SU-DHL-6 (cell line): ENCODE data around the gene FEN1.
A peak's percentile ranks its signal among the peaks of the same experiment; 100 is the strongest.

Experiments used
- H2AFZ ChIP-seq: fragments of 200-600 bp; sonication (generic); 2 replicates; pipeline ENCODE4 v1.6.1; 2014; ENCODE audit warnings: low read depth, mild to moderate bottlenecking, moderate library complexity, mixed read lengths, antibody characterized with exemption, low read length; ENCODE audit not compliant: severe bottlenecking
- H3F3A ChIP-seq: fragments of 200-600 bp; shearing (Covaris generic); 2 replicates; pipeline ENCODE4 v1.6.0; 2016; ENCODE audit warnings: antibody characterized with exemption, mild to moderate bottlenecking; ENCODE audit not compliant: insufficient read depth
- H3K27ac ChIP-seq: fragments of 200-600 bp; sonication (generic); 2 replicates; pipeline ENCODE4 v1.5.1; 2016; ENCODE audit warnings: low read depth, mild to moderate bottlenecking, low read length, moderate library complexity, mixed read lengths
- H3K27me3 ChIP-seq: fragments of 200-600 bp; sonication (generic), shearing (Covaris generic); 2 replicates; pipeline ENCODE4 v1.6.0; 2014; ENCODE audit warnings: mild to moderate bottlenecking, low read length
- H3K36me3 ChIP-seq: fragments of 200-600 bp; sonication (generic); 2 replicates; pipeline ENCODE4 v1.6.1; 2014; ENCODE audit warnings: mild to moderate bottlenecking, low read length, mixed read lengths
- H3K4me2 ChIP-seq: fragments of 300-600, 200-600 bp; shearing (Covaris generic), sonication (generic); 2 replicates; pipeline ENCODE4 v1.6.0; 2014; ENCODE audit warnings: low read length, low read depth, mild to moderate bottlenecking; ENCODE audit not compliant: poor library complexity, severe bottlenecking
- H3K4me3 ChIP-seq: fragments of 200-600 bp; sonication (generic); 2 replicates; pipeline ENCODE4 v1.5.1; 2014; ENCODE audit warnings: antibody characterized with exemption, low read length, mild to moderate bottlenecking, mixed read lengths; ENCODE audit not compliant: insufficient read depth, poor library complexity, severe bottlenecking
- H3K79me2 ChIP-seq: fragments of 200-600 bp; sonication (generic); 2 replicates; pipeline ENCODE4 v1.6.1; 2014; ENCODE audit warnings: mild to moderate bottlenecking, low read length, moderate library complexity; ENCODE audit not compliant: insufficient read depth
- H3K9ac ChIP-seq: fragments of 200-600 bp; sonication (generic); 2 replicates; pipeline ENCODE4 v1.7.0; 2014; ENCODE audit warnings: mild to moderate bottlenecking, low read length
- H3K9me2 ChIP-seq: fragments of 200-600 bp; sonication (generic); replicated peaks from 2 replicates; pipeline ENCODE4 v1.6.1; 2014; ENCODE audit warnings: low read length; ENCODE audit not compliant: insufficient read depth
- H3K9me3 ChIP-seq: fragments of 200-600 bp; sonication (generic); 2 replicates; pipeline ENCODE4 v1.6.1; 2014; ENCODE audit warnings: low read length, mixed read lengths; ENCODE audit not compliant: insufficient read depth
- H4K20me1 ChIP-seq: fragments of 200-600 bp; sonication (generic); 2 replicates; pipeline ENCODE4 v1.6.1; 2014; ENCODE audit warnings: low read depth, mild to moderate bottlenecking, antibody characterized with exemption, low read length, moderate library complexity, mixed read lengths
- CTCF ChIP-seq: fragments of 200-600 bp; sonication (generic); IDR thresholded peaks from one replicate; pipeline ENCODE4 v1.5.1; 2017; ENCODE audit warnings: antibody characterized with exemption, mild to moderate bottlenecking, low read length, moderate library complexity; ENCODE audit not compliant: insufficient read depth, poor library complexity, severe bottlenecking
- EZH2phosphoT487 ChIP-seq: fragments of 200-600 bp; sonication (generic), shearing (Covaris generic); conservative IDR thresholded peaks from 2 replicates; pipeline ENCODE4 v1.6.1; 2018; ENCODE audit warnings: mild to moderate bottlenecking, antibody characterized with exemption, low read length, moderate library complexity, mixed read lengths

The FEN1 gene

GRCh38 chr11:61833471-61833870 is 40.8 kb downstream of the FEN1 start:
- Histone ChIP-seq H3K36me3 (no peaks in the 10 kb centered on the region), H3K9me3 (no peaks in the 10 kb centered on the region), H3K27ac (peak overlapping the region; percentile 86), H3F3A (peaks cover 9% of the 10 kb centered on the region; the same call in 1 of the 2 replicates), H3K27me3 (no peaks in the 10 kb centered on the region), H2AFZ (no peak overlapping the region), H3K4me2 (peak overlapping the region; percentile 50), H3K79me2 (peaks cover 37% of the 10 kb centered on the region), H4K20me1 (no peaks in the 10 kb centered on the region), H3K4me3 (no peak overlapping the region), H3K9me2 (no peaks in the 10 kb centered on the region), H3K9ac (no peak overlapping the region)
- TF ChIP-seq CTCF = no peak
- no peak for TF ChIP-seq EZH2phosphoT487

- Histone ChIP-seq H3K4me3 (no peak overlapping the region), H3K36me3 (no peaks in the 10 kb centered on the region), H3K27ac (peak overlapping the region; percentile 86), H3K79me2 (peaks cover 33% of the 10 kb centered on the region), H3K4me2 (peak overlapping the region; percentile 50), H3K9me2 (no peaks in the 10 kb centered on the region), H3K9ac (peak overlapping the region; percentile 46), H3F3A (peaks cover 9% of the 10 kb centered on the region; the same call in 1 of the 2 replicates), H3K27me3 (no peaks in the 10 kb centered on the region), H2AFZ (no peak overlapping the region), H4K20me1 (no peaks in the 10 kb centered on the region), H3K9me3 (no peaks in the 10 kb centered on the region)
- TF ChIP-seq EZH2phosphoT487 = no peak
- no peak for TF ChIP-seq CTCF
Observed at GRCh38 chr11:61833926-61834277, 41.2 kb downstream of the FEN1 start.

GRCh38 chr11:61834278-61835048 is 41.8 kb downstream of the FEN1 start:
- H3K36me3 ChIP-seq = no peaks in the 10 kb centered on the region
- TF ChIP-seq CTCF (no peak), EZH2phosphoT487 (no peak)
- peak overlapping the region; percentile 50 for H3K4me2 ChIP-seq
- no peak overlapping the region for H2AFZ ChIP-seq
- H4K20me1 ChIP-seq = no peaks in the 10 kb centered on the region
- peaks cover 9% of the 10 kb centered on the region; the same call in 1 of the 2 replicates for H3F3A ChIP-seq
- no peaks in the 10 kb centered on the region for H3K9me3 ChIP-seq
- H3K9me2 ChIP-seq = no peaks in the 10 kb centered on the region
- H3K9ac ChIP-seq = peak overlapping the region; percentile 46
- no peaks in the 10 kb centered on the region for H3K27me3 ChIP-seq
- H3K79me2 ChIP-seq = peaks cover 28% of the 10 kb centered on the region
- no peak overlapping the region for H3K4me3 ChIP-seq
- H3K27ac ChIP-seq = peak overlapping the region; percentile 86
